Ovary (tissue), 3 donors: Measurements from ENCODE around the gene EVI5.

Source experiments
- CTCF ChIP-seq, 3 donors: fragments of 450-650 bp in 2 of 3; fragments of 200-600 bp in 1 of 3; IDR thresholded peaks; one replicate each; pipeline versions ENCODE4 v1.5.1 to v1.8.0; 2016 to 2022; ENCODE audit warnings: antibody characterized with exemption in 3 of 3, mild to moderate bottlenecking in 1 of 3
- EP300 ChIP-seq: sonication (generic); formaldehyde crosslinking; IDR thresholded peaks from one replicate; pipeline ENCODE4 v1.6.1; 2017; ENCODE audit warnings: antibody characterized with exemption
- donor health status: DM: no; HTN: no; CAD: no.

GRCh38 chr1:92730476-92730875 is 54.4 kb downstream of the EVI5 start:
- TF ChIP-seq CTCF (IDR thresholded peaks at IDR 0.05) (no peak), EP300 (no peak)
